Measurements from ENCODE around the gene SMTNL1.

SMTNL1 gene

DNA sequence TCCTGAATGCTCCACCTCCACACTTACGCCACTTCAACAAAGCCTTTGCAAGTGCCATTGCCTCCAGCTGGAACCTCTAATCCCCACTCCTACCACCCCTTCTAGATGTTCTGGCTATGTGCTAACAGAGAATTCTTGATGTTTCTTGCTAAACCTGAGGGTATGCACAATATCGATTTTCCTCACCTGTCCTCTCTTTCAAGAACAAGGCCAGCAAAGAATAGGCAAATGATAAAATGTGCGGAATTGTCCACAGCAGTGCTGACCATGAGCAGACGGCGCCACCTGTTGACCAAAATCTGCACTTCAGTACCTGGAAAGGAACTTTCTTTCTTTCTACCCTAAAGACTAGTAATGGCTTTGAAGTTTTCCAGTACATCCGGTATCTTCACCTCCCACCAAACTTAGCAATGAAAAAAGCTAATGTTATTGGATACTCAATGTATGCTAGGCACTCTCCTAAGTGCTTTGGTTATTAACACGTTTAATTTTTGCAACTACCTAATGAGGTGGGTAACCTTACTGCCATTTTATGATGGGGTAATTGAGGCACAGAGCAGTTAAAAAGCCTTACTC lies 10.3 kb upstream of the SMTNL1 start:
- TF ChIP-seq, protein P1, sequence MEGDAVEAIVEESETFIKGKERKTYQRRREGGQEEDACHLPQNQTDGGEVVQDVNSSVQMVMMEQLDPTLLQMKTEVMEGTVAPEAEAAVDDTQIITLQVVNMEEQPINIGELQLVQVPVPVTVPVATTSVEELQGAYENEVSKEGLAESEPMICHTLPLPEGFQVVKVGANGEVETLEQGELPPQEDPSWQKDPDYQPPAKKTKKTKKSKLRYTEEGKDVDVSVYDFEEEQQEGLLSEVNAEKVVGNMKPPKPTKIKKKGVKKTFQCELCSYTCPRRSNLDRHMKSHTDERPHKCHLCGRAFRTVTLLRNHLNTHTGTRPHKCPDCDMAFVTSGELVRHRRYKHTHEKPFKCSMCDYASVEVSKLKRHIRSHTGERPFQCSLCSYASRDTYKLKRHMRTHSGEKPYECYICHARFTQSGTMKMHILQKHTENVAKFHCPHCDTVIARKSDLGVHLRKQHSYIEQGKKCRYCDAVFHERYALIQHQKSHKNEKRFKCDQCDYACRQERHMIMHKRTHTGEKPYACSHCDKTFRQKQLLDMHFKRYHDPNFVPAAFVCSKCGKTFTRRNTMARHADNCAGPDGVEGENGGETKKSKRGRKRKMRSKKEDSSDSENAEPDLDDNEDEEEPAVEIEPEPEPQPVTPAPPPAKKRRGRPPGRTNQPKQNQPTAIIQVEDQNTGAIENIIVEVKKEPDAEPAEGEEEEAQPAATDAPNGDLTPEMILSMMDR (IDR thresholded peaks at IDR 0.05), result peak; percentile 94

DNA sequence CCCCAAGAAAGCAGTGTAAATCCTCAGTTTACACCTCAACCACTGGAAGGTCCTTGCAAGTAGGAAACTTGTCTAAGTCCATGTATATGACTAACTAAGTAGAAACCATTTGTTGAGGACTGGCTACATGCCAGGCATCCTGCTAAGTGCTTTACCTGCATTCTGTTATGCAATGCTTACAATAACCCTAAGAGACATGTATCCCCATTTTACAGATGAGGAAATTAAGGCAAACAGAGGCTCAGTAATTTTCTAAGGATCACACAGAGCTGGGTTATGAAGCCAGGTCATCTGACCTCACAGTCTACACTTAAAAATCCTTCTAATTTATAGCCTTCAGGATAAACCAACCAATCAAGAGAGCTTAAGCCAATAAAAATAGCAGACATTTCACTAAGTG lies 8.4 kb upstream of the SMTNL1 start:
- TF ChIP-seq, protein P1 (IDR thresholded peaks at IDR 0.05), result no peak

- TF ChIP-seq, protein P1 (IDR thresholded peaks at IDR 0.05), result no peak
Observed at GRCh38 chr11:57530215-57530595, 7.2 kb upstream of the SMTNL1 start.

GRCh38 chr11:57530596-57531507 lies 6.5 kb upstream of the SMTNL1 start, which contains the start of gene TIMM10:
TIMM10 (minus strand) TSS chr11:57530754; CDS start chr11:57530189, 565 bp downstream.
- TF ChIP-seq, protein P1 (IDR thresholded peaks at IDR 0.05), result no peak

GRCh38 chr11:57539342-57539741 lies 1.9 kb downstream of the SMTNL1 start:
- TF ChIP-seq, protein P1 (IDR thresholded peaks at IDR 0.05), result no peak

- TF ChIP-seq, protein P1 (IDR thresholded peaks at IDR 0.05), result no peak
Observed at GRCh38 chr11:57541169-57541568, 3.8 kb downstream of the SMTNL1 start.

DNA sequence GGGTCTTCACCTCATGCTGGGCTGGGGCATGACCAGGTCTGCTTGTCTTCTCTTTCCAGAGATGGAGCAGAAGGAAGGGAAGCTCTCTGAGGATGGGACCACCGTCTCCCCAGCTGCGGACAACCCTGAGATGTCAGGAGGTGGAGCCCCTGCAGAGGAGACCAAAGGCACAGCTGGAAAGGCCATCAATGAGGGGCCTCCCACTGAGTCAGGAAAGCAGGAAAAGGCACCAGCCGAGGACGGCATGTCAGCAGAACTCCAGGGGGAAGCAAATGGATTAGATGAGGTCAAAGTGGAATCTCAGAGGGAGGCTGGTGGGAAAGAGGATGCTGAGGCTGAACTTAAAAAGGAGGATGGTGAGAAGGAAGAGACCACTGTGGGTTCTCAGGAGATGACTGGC lies 5.2 kb downstream of the SMTNL1 start:
- TF ChIP-seq, protein P1 (IDR thresholded peaks at IDR 0.05), result no peak
